Brain microvascular endothelial cell (primary cell): ENCODE measurements around the gene TESMIN.

Source experiments
- DNase-seq: peaks from one replicate; pipeline ENCODE4 v3.0.0-alpha.2; 2020
- H3K27ac ChIP-seq: fragments of 250-450 bp; sonication (Bioruptor Pico); 2 replicates; pipeline ENCODE4 v1.5.1; 2020; ENCODE audit warnings: mild to moderate bottlenecking, moderate library complexity
- H3K27me3 ChIP-seq: fragments of 250-450 bp; sonication (Bioruptor Pico); replicated peaks from 2 replicates; pipeline ENCODE4 v1.5.1; 2020; ENCODE audit warnings: mild to moderate bottlenecking
- H3K36me3 ChIP-seq: fragments of 250-450 bp; sonication (Bioruptor Pico); replicated peaks from 2 replicates; pipeline ENCODE4 v1.5.1; 2020; ENCODE audit warnings: mild to moderate bottlenecking
- H3K4me3 ChIP-seq: 2 replicates; pipeline ENCODE4 v1.5.1; 2011; ENCODE audit warnings: low read depth, mild to moderate bottlenecking, control low read depth, low read length, moderate library complexity
- CTCF ChIP-seq: IDR thresholded peaks from 2 replicates; pipeline ENCODE4 v1.5.1; 2011; ENCODE audit warnings: low read depth, mild to moderate bottlenecking, moderate library complexity, low read length, control low read depth, inconsistent platforms; ENCODE audit errors: missing control alignments
- in situ Hi-C: cut with HindIII; loops from 2 replicates; pipeline ENCODE4 v1.10.0; 2017; ENCODE audit warnings: low sequenced_read_pairs, low pct_ligation_motif_present

Gene TESMIN

GRCh38 chr11:68759991-68760390, 8.7 kb upstream of the TESMIN start:
- TF ChIP-seq CTCF, result no peak
- Histone ChIP-seq H3K27me3 (no peaks in the 10 kb centered on the region), H3K4me3 (no peak overlapping the region), H3K27ac (no peak overlapping the region), H3K36me3 (no peaks in the 10 kb centered on the region)
- DNase-seq, result no peak
- in situ Hi-C loops, result no loop called here

- Histone ChIP-seq H3K4me3 (no peak overlapping the region), H3K36me3 (no peaks in the 10 kb centered on the region), H3K27me3 (no peaks in the 10 kb centered on the region), H3K27ac (no peak overlapping the region)
- DNase-seq, result no peak
- in situ Hi-C loops, result no loop called here
- no peak for TF ChIP-seq CTCF
These were observed 6.4 kb upstream of the TESMIN start for GRCh38 chr11:68757711-68758110.

- in situ Hi-C loops, result no loop called here
- Histone ChIP-seq H3K27me3 (no peaks in the 10 kb centered on the region), H3K4me3 (no peak overlapping the region), H3K27ac (no peak overlapping the region), H3K36me3 (no peaks in the 10 kb centered on the region)
- TF ChIP-seq CTCF, result no peak
- DNase-seq, result no peak
These were observed 4.9 kb upstream of the TESMIN start for GRCh38 chr11:68756171-68756766.

- no peak for DNase-seq
- no peaks in the 10 kb centered on the region for H3K27me3 ChIP-seq
- H3K27ac ChIP-seq, result no peak overlapping the region
- H3K36me3 ChIP-seq, result no peaks in the 10 kb centered on the region
- no peak for TF ChIP-seq CTCF
- in situ Hi-C loops, result no loop called here
- no peak overlapping the region for H3K4me3 ChIP-seq
These were observed 2.0 kb upstream of the TESMIN start for GRCh38 chr11:68753300-68753699.

GRCh38 chr11:68751004-68751325, 355 bp downstream of the TESMIN start:
- no peak overlapping the region for H3K4me3 ChIP-seq
- no peak overlapping the region for H3K27ac ChIP-seq
- TF ChIP-seq CTCF, result no peak
- in situ Hi-C loops, result no loop called here
- no peaks in the 10 kb centered on the region for H3K27me3 ChIP-seq
- no peak for DNase-seq
- H3K36me3 ChIP-seq, result no peaks in the 10 kb centered on the region
